GM23248 (cell line): ENCODE results near the gene TLE2. TPM values are rescaled to one million over a fixed set of nuclear protein-coding genes. Genes with fewer than 3 reads are reported as not detected.

Experiments used
- DNase-seq: peaks from one replicate; pipeline ENCODE4 v3.0.0-alpha.2; 2015
- H2AFZ ChIP-seq: fragments of 200-600 bp; sonication (generic); 2 replicates; pipeline ENCODE4 v1.6.1; 2016; ENCODE audit warnings: antibody characterized with exemption
- H3F3A ChIP-seq: fragments of 200-600 bp; sonication (generic); 2 replicates; pipeline ENCODE4 v1.6.1; 2016; ENCODE audit warnings: mild to moderate bottlenecking, antibody characterized with exemption, mixed run types; ENCODE audit not compliant: insufficient read depth
- H3K27ac ChIP-seq: fragments of 200-600 bp; sonication (generic); 2 replicates; pipeline ENCODE4 v1.5.1; 2016; ENCODE audit warnings: mild to moderate bottlenecking
- H3K27me3 ChIP-seq: fragments of 200-600 bp; sonication (generic); replicated peaks from 2 replicates; pipeline ENCODE4 v1.6.1; 2016; ENCODE audit warnings: mild to moderate bottlenecking; ENCODE audit not compliant: insufficient read depth
- H3K36me3 ChIP-seq: fragments of 200-600 bp; sonication (generic); 2 replicates; pipeline ENCODE4 v1.6.1; 2016; ENCODE audit warnings: low read depth, mild to moderate bottlenecking
- H3K4me1 ChIP-seq: fragments of 200-600 bp; sonication (generic); 2 replicates; pipeline ENCODE4 v1.6.1; 2016; ENCODE audit warnings: mild to moderate bottlenecking; ENCODE audit not compliant: insufficient read depth
- H3K4me2 ChIP-seq: fragments of 200-600 bp; sonication (generic); one replicate; pipeline ENCODE4 v1.6.1; 2016; ENCODE audit warnings: mild to moderate bottlenecking; ENCODE audit not compliant: unreplicated experiment
- H3K4me3 ChIP-seq: fragments of 200-600 bp; sonication (generic); 2 replicates; pipeline ENCODE4 v1.5.1; 2016; ENCODE audit warnings: mild to moderate bottlenecking
- H3K79me2 ChIP-seq: fragments of 200-600 bp; sonication (generic); 2 replicates; pipeline ENCODE4 v1.6.1; 2016; ENCODE audit warnings: mild to moderate bottlenecking; ENCODE audit not compliant: insufficient read depth
- H3K9ac ChIP-seq: fragments of 200-600 bp; sonication (generic); 2 replicates; pipeline ENCODE4 v1.6.1; 2016; ENCODE audit warnings: mild to moderate bottlenecking
- H3K9me2 ChIP-seq: fragments of 200-600 bp; sonication (generic); 2 replicates; pipeline ENCODE4 v1.6.1; 2016; ENCODE audit warnings: mixed run types, mild to moderate bottlenecking, moderate library complexity; ENCODE audit not compliant: insufficient read depth
- H3K9me3 ChIP-seq: fragments of 200-600 bp; sonication (generic); one replicate; pipeline ENCODE4 v1.6.1; 2017; ENCODE audit warnings: low read depth
- H4K20me1 ChIP-seq: fragments of 200-600 bp; sonication (generic); 2 replicates; pipeline ENCODE4 v1.6.0; 2016; ENCODE audit not compliant: insufficient read depth
- EZH2 ChIP-seq: fragments of 200-600 bp; sonication (generic); IDR thresholded peaks from 2 replicates; pipeline ENCODE4 v1.6.1; 2018; ENCODE audit warnings: antibody characterized with exemption, mild to moderate bottlenecking; ENCODE audit not compliant: insufficient read depth, poor library complexity, severe bottlenecking
- EZH2phosphoT487 ChIP-seq: fragments of 200-600 bp; sonication (generic); IDR thresholded peaks from 2 replicates; pipeline ENCODE4 v1.6.1; 2018; ENCODE audit warnings: antibody characterized with exemption, moderate library complexity, mild to moderate bottlenecking, low read depth; ENCODE audit not compliant: insufficient read depth
- WGBS, 2 experiments: methylation state at CpG; one replicate each; pipeline ENCODE4 v1.1.6; 2015 to 2017; ENCODE audit warnings: low lambda C conversion rate in 2 of 2, low coverage in 1 of 2; ENCODE audit errors: missing lambda C conversion rate in 2 of 2; 5-methylcytosine and 5-hydroxymethylcytosine counted together
- in situ Hi-C: fragments of 300-500 bp; cut with MboI; formaldehyde crosslinking; loops from 2 replicates; pipeline ENCODE4 v1.15.0; 2020
- polyA plus RNA-seq: library from polyadenylated mRNA; unstranded; fragments of >200 nt; fragmentation: Nextera tagmentation; extraction: Ambion mirVana; gene quantifications from 2 replicates; pipeline ENCODE4 v1.2.1, GENCODE V29; 2016
- total RNA-seq: library from RNA; depleted of rRNA; stranded (reverse); fragments of >200 nt; shearing (Covaris generic); gene quantifications from 2 replicates; pipeline ENCODE4 v1.2.3, GENCODE V29; 2014

Gene TLE2
- total and polyA plus RNA-seq, 2 experiments from 2014 or later, result 3.6 to 10.1 TPM

- H3K9me2 ChIP-seq, result no peaks in the 10 kb centered on the region
- in situ Hi-C loops, result no loop called here
- 0 out of 2 replicates have a peak, but pooled peaks cover 7% of the 10 kb centered on the region for H3F3A ChIP-seq
- WGBS, 2 experiments, result 20 to 21% methylated on average over 11 to 16 of the region's 16 CpGs
- H3K4me1 ChIP-seq, result no peaks in the 10 kb centered on the region
- H3K36me3 ChIP-seq, result no peaks in the 10 kb centered on the region
- H3K79me2 ChIP-seq, result no peaks in the 10 kb centered on the region
- H3K4me3 ChIP-seq, result no peak overlapping the region
- no peak for DNase-seq
- TF ChIP-seq EZH2 (no peak), EZH2phosphoT487 (no peak)
- H3K27ac ChIP-seq, result no peak overlapping the region
- H2AFZ ChIP-seq, result no peak overlapping the region
- no peak overlapping the region for H3K9ac ChIP-seq
- H3K4me2 ChIP-seq, result no peak overlapping the region
- no peaks in the 10 kb centered on the region for H4K20me1 ChIP-seq
- no peaks in the 10 kb centered on the region for H3K27me3 ChIP-seq
- no peaks in the 10 kb centered on the region for H3K9me3 ChIP-seq
Observed at GRCh38 chr19:3045885-3046697, 17.0 kb upstream of the TLE2 start.

- H3K79me2 ChIP-seq, result no peaks in the 10 kb centered on the region
- no peaks in the 10 kb centered on the region for H3K9me2 ChIP-seq
- no peak overlapping the region for H3K9ac ChIP-seq
- no peaks in the 10 kb centered on the region for H3K4me1 ChIP-seq
- no peak overlapping the region for H2AFZ ChIP-seq
- TF ChIP-seq EZH2 (no peak), EZH2phosphoT487 (no peak)
- no peak overlapping the region for H3K4me3 ChIP-seq
- H3K4me2 ChIP-seq, result no peak overlapping the region
- no peaks in the 10 kb centered on the region for H4K20me1 ChIP-seq
- H3F3A ChIP-seq, result 0 out of 2 replicates have a peak, but pooled peaks cover 7% of the 10 kb centered on the region
- in situ Hi-C loops, result no loop called here
- DNase-seq, result no peak
- H3K9me3 ChIP-seq, result no peaks in the 10 kb centered on the region
- 77 to 82% methylated on average over 6 of the region's 6 CpGs for WGBS, 2 experiments
- no peaks in the 10 kb centered on the region for H3K27me3 ChIP-seq
- no peak overlapping the region for H3K27ac ChIP-seq
- no peaks in the 10 kb centered on the region for H3K36me3 ChIP-seq
Observed at GRCh38 chr19:3045191-3045590, 16.1 kb upstream of the TLE2 start.

GRCh38 chr19:3042621-3043267 lies 13.7 kb upstream of the TLE2 start:
- H3K4me1 ChIP-seq, result no peaks in the 10 kb centered on the region
- H2AFZ ChIP-seq, result peak overlapping the region; percentile 41; the same call in 1 of the 2 replicates
- TF ChIP-seq EZH2, result no peak
- no peak for TF ChIP-seq EZH2phosphoT487
- no peak overlapping the region for H3K27ac ChIP-seq
- H3K36me3 ChIP-seq, result no peaks in the 10 kb centered on the region
- DNase-seq, result no peak
- H3F3A ChIP-seq, result 0 out of 2 replicates have a peak, but pooled peaks cover 7% of the 10 kb centered on the region
- no peaks in the 10 kb centered on the region for H3K27me3 ChIP-seq
- no peaks in the 10 kb centered on the region for H3K9me3 ChIP-seq
- no peaks in the 10 kb centered on the region for H4K20me1 ChIP-seq
- H3K79me2 ChIP-seq, result no peaks in the 10 kb centered on the region
- H3K9ac ChIP-seq, result no peak overlapping the region
- in situ Hi-C loops, result no loop called here
- H3K4me2 ChIP-seq, result no peak overlapping the region
- H3K4me3 ChIP-seq, result no peak overlapping the region
- 39% methylated on average over 15 of the region's 15 CpGs for WGBS, 2 experiments
- no peaks in the 10 kb centered on the region for H3K9me2 ChIP-seq

GRCh38 chr19:3041761-3042620 lies 12.9 kb upstream of the TLE2 start:
- H4K20me1 ChIP-seq, result no peaks in the 10 kb centered on the region

More at GRCh38 chr19:3041761-3042620, 12.9 kb upstream of the TLE2 start:
- 0 out of 2 replicates have a peak, but pooled peaks cover 7% of the 10 kb centered on the region for H3F3A ChIP-seq
- no peaks in the 10 kb centered on the region for H3K27me3 ChIP-seq
- H3K9me2 ChIP-seq, result no peaks in the 10 kb centered on the region
- 28 to 47% methylated on average over 20 to 39 of the region's 40 CpGs for WGBS, 2 experiments
- H3K36me3 ChIP-seq, result no peaks in the 10 kb centered on the region
- H3K27ac ChIP-seq, result no peak overlapping the region
- no peak overlapping the region for H3K9ac ChIP-seq
- H3K79me2 ChIP-seq, result no peaks in the 10 kb centered on the region
- no peaks in the 10 kb centered on the region for H3K4me1 ChIP-seq
- H3K9me3 ChIP-seq, result no peaks in the 10 kb centered on the region
- no peak overlapping the region for H3K4me2 ChIP-seq
- no peak overlapping the region for H3K4me3 ChIP-seq
- no peak for DNase-seq
- TF ChIP-seq EZH2phosphoT487, result no peak
- TF ChIP-seq EZH2, result no peak
- peak overlapping the region; percentile 41; the same call in 1 of the 2 replicates for H2AFZ ChIP-seq
- in situ Hi-C loops, result no loop called here
